LNCaP clone FGC (cell line): ENCODE results near the gene ADGRG7.
"Not testable (repeated sequence)": the region's sequence is repeated elsewhere in the genome, so short reads cannot be mapped to it uniquely, and the experiment has no call there.

Source experiments
- DNase-seq: peaks from one replicate; pipeline ENCODE4 v3.0.0-alpha.2; 2011; ENCODE audit warnings: low read depth
- H3K4me3 ChIP-seq: 2 replicates; pipeline ENCODE4 v1.5.1; 2011; ENCODE audit warnings: mild to moderate bottlenecking, low read depth, low read length, control low read depth
- CTCF ChIP-seq: IDR thresholded peaks from 2 replicates; pipeline ENCODE4 v1.5.1; 2012; ENCODE audit warnings: mild to moderate bottlenecking; ENCODE audit not compliant: control insufficient read depth, insufficient read depth; ENCODE audit errors: extremely low read depth

The ADGRG7 gene

DNA sequence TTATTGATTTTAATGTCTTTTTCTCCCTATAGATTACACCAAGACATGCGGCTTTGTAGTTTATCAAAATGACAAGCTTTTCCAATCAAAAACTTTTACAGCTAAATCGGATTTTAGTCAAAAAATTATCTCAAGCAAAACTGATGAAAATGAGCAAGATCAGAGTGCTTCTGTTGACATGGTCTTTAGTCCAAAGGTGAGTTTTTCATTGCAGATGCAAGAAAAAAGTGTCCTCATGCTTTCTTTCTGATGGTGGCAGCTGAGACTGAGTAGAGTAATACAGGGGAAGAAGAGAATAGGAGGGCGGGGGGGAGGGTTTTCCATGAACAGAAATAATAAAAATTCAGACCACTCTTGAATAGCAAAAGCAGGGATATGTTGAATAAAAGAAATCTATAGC lies 36.5 kb downstream of the ADGRG7 start:
- TF ChIP-seq CTCF = no peak
- H3K4me3 ChIP-seq = no peak overlapping the region
- no peak for DNase-seq

DNA sequence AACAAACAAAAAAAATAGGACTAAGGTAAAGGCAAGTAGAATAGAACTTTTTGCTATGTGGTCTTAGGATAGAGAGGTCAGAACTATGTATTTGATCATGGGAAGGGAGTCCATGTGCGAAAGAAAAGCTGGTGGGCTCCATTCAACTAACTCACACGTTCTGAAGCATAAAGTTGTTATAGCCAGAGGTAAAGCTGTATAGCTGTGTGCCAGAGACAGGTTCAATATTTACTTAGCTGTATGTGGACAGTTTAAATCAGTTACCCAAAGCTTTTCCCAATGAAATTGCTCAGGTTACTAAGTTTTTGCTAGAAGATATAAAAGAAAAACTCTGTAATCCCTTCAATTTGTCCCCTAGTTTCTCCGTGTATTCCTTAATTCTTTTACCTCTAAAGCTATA lies 37.8 kb downstream of the ADGRG7 start:
- H3K4me3 ChIP-seq = no peak overlapping the region
- no peak for DNase-seq
- TF ChIP-seq CTCF = no peak

DNA sequence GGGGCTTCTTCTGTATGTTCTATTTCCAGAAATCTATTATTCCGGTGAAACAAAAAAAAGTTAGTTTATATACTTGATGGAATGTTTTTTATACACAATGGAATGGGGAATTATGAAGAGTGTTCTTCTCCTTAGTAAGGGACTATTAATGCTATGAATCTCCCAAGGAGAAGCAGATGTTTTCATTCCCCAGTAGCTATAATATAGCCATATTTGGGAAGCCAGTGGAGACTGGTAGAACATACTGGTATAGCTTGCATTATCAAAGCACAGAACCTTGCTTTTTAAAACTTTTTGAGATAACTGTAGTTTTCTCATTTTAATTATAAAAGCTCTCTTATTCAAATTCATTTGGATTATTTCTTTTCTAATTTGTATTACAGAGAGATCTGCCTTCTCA lies 38.3 kb downstream of the ADGRG7 start:
- no peak for DNase-seq
- TF ChIP-seq CTCF = no peak
- no peak overlapping the region for H3K4me3 ChIP-seq

DNA sequence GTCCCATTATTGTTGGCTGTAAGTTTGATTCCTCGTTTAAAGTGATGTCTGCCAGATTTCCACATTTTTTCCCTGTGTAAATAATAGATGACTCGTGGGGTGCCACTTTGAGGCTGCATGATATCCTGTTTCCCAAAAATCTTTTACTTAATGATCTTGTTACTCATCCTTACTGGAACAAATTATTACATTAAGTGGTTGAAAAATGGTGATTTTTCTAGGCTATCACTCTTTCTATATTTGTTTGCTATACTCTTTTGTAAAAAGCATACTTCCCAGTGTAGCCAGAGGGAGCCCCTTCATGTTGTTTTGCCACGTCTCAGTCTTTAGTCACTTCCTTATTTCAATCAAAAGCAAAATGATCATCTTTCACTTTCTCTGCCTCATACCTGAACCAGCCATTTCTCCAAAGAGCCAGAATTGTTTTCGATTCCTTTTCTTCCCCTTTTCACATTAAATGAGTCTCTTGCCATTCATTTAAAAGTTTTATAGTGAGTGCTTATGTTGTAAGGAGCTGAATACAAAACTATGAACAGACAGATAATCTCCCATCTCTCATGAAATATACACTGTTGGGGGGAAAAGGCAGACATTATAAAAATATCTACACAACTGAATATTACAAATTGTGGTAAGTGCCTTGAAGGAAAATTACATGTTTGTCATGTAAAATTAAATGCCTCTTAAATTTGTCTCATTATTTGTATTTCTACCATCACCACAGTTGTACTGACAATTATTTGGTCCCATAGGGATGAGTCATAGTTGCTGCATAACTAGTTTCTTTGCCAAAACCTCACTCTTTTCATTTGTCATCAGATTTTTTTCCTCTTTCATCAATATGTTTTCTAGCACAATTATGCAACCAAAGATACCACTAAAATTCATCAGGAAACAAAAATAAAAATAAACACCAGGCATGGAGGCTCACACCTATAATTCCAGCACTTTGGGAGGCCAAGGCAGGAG lies 41.5 kb downstream of the ADGRG7 start:
- no peak overlapping the region for H3K4me3 ChIP-seq
- 0 out of 2 replicates have a peak, but pooled peaks have one; percentile 16 for TF ChIP-seq CTCF
- DNase-seq = no peak

DNA sequence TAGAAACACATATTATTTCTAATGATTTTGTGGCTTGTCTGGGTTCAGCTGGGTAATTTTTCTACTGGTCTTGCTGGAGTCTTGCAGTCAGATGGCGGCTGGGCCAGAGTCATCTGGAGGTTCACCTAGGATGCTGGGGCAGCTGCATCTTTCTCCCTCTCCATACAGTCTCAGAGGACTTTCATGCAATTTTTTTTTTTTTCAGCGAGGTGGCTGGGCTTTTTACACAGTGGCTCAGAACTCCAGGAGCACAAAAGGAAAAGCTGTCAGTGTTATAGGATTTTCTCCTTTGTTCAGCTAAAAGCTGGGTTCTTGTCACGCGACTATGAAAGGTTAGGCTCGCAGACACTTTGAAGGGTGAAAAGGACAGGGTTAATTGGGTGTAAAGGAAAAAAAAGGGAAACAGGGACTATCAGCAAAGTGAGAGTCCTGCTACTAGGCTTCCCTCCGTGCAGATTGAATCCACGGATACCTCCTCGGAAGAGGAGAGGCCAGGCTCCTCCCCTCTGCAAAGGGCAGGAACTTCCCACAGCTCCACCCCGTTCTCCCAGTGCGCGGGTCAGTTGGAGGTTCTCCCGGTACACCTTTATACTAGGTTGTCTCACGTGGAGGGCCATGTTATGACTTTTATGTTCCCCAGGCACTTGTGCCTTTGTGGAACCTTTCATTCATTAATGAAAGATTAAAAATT lies 44.3 kb downstream of the ADGRG7 start:
- TF ChIP-seq CTCF = no peak
- H3K4me3 ChIP-seq = no peak overlapping the region
- DNase-seq = no peak

DNA sequence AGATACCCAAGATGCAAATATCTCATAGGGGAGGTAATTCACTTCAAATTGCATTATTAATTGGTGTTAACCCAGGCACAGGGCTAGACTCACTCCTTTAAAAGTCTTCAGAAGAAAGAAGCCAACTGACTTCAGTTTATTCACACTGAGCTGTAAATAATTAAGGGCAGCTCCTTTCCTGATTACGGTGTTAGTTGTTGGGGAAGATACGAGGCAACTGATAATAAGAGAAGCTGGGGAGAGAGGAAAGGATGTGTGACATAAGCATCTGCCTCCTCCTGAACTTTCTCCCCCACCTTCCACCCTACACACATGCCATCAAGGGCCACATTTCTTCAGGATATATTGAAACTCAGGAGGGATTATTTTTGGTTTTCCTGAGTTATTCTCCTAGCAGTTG lies 47.5 kb downstream of the ADGRG7 start:
- no peak overlapping the region for H3K4me3 ChIP-seq
- no peak for TF ChIP-seq CTCF
- DNase-seq = no peak

DNA sequence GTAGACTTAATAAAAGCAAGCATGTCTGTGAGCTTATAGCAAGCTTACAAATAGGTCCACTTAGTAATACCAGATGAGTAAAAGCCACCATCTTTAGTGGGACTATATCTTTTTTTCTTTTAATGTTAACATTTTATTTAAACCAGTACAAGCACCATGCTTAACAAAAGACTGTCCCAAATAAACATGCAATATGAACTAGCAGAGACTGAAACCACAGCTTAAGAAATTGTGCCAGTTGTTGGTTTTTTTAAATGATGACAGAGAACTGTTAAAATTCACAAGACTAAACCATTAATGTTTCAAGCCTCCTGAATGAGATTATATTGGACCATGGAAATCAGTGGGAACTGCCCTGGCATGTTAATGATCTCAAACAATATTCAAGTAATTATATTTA lies 51.9 kb downstream of the ADGRG7 start:
- not testable (repeated sequence) for H3K4me3 ChIP-seq, DNase-seq
